ENCODE measurements around the gene RHOF.
"Not testable (repeated sequence)": the region's sequence is repeated elsewhere in the genome, so short reads cannot be mapped to it uniquely, and the experiment has no call there.

Gene RHOF

DNA sequence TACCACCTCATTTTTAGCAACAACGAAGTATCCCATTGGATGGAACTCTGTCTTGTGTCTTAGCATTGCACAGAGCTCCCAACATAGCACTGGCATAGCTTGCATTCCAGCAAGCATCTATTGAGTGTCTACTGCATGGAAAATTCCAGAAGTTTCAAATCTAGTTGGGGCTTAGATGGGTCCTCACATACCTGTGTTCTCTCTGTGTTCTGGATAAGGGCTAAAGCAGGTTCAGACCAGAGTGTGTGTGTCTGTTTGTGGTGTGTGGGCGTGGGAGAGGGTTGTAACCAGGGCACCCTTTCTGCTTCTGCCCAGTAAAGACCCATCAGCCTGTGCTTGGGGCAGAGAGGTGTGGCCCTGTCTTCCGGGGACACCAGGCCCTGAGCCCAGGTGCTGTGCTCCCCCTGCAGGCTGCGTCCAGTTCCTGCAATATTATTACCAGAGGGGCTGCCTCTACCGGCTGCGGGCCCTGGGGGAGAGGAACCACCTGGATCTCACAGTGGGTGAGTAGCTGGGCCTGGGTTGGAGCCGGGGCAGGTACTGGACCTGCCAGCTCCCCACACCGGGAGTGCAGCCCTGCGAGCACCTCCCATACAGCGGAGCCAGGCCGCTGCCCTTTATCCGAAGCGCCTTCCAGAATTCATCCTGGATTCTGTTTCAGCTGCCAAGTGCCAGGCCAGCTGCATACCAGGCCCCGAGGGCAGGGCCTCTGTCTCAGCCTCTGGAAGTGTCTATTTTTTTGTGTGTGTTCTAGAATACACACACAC is 20.3 kb downstream of the RHOF start:
- DNase-seq (ENCODE audit: low read depth), result peak; percentile 68

DNA sequence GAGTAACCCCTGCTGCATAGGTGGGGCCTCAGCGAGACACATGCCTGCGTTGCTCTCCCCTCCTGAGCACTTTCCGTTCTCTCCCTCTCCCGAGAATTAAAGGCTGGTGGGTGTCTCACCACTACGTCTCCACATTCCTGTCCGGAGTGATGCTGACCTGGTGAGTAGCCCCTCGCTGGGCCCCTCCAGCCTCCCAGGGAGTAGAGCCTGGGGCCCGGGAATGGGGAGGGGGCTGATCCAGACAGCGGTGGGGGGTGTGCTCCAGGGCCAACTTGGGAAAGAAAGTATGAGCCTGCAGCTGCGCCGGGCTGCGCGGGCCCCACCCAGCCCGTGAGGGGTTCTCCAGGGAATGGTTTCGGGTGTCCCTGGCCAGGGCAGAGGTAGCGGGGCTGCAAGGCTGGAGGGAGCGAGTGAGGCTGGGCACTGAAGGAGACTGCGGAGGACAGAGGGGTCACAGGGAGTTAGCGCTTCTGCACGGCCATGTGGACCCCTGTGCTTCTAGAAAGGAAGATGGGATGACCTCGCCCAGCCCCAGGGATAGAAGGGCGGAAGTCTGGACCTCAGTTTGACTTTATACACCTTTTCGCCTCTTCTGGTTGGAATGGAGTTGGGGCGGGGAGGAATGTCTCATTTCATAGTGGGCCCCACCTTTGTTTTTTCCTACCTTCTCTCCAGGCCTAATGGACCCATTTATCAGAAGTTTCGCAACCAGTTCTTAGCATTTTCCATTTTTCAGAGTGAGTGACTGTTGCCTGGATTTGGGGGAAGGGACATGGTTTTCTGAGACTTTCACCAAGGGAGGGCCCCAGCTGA is 22.5 kb downstream of the RHOF start:
- no peak for DNase-seq (ENCODE audit: low read depth)

DNA sequence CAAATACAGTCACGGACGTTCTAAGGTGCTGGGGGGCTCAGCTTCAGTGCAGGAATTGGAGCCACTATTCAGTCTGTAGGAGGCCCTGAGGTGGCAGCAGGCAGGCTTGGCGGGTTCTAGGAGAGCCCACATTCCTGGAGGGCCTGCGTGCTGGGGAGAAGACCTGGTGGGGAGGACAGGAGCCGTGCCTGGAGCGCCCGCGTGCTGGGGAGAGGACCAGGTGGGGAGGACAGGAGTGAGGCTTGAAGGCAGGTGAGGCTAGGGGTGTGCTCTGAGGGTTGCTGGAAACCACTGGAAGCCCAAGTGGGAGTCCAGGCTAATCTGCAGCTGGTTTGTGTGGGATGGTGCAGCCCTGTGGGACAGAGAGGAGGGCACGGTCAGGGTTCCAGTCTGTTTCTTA is 23.1 kb downstream of the RHOF start:
- DNase-seq (ENCODE audit: low read depth), result no peak

- DNase-seq (ENCODE audit: low read depth), result no peak
These were observed 23.6 kb downstream of the RHOF start for GRCh38 chr12:121769831-121770301.

- no peak for DNase-seq (ENCODE audit: low read depth)
These were observed 24.1 kb downstream of the RHOF start for GRCh38 chr12:121769297-121769830.

DNA sequence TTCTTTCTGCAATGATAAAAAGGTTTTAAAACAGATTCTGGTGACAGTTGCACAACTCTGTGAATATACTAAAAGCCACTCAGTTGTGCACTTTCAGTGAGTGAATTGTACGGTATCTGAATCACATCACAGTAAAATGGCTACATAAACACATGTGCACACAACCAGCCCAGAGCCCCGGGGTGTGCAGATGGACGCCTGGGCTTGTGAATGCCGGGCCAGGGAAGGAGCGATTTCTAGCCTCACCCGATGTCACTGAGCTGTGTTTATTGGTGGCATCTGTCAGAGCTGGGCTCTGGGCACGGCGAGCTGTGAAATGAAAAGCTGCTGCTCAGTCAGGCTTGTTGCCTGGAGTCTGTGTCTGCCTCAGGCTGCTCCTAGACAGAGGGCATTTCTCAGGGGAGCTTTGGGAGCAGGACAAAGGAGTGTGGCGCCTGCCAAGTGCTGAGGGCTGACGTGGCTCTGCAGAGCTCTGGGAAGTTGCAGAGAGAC is 25.9 kb downstream of the RHOF start:
- DNase-seq (ENCODE audit: low read depth), result no peak

- no peak for DNase-seq (ENCODE audit: low read depth)
These were observed 27.0 kb downstream of the RHOF start for GRCh38 chr12:121766290-121767039.

DNA sequence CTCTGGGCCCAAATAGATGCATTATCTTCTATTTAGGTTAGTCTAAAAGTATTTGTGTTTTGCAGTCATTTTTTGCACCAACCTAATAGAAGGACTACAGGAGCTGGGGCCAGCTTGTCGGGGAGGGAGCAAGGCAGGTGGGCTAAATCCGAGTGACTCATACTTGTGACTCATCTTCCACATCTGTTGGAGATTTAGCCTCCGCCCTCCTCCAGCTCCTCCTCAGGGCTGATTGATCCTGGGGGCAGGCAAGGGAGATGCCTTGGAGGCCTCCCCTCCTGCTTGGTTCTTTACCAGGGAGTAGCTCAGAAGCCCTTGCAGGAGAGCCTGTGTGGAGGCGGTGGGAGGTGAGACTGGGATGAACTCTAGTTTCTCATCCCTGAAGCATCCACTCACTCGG is 27.9 kb downstream of the RHOF start:
- DNase-seq (ENCODE audit: low read depth), result no peak

DNA sequence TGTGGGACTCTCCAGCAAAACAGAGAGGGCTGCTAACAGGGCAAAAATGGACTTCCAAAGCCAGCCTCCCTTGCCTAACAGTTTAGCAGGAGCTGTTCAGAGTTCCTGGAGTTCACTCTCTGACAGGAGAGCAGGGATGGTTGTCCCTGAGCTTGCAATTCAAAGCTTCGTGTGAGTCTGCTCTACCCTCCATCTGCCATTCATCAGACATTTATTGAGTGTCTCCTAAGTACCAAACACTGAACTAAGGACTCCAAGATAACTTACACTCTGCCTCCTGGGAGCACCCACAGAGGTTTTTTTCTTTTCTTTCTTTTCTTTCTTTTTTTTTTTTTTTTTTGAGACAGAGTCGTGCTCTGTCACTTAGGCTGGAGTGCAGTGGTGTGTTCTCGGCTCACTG is 28.7 kb downstream of the RHOF start:
- no peak for DNase-seq (ENCODE audit: low read depth)

- no peak for DNase-seq (ENCODE audit: low read depth)
These were observed 31.2 kb downstream of the RHOF start for GRCh38 chr12:121762269-121762668.

GRCh38 chr12:121758536-121758935 is 35.0 kb downstream of the RHOF start:
- DNase-seq (ENCODE audit: low read depth), result not testable (repeated sequence)

GRCh38 chr12:121755591-121755990 is 37.9 kb downstream of the RHOF start:
- no peak for DNase-seq (ENCODE audit: low read depth)

DNA sequence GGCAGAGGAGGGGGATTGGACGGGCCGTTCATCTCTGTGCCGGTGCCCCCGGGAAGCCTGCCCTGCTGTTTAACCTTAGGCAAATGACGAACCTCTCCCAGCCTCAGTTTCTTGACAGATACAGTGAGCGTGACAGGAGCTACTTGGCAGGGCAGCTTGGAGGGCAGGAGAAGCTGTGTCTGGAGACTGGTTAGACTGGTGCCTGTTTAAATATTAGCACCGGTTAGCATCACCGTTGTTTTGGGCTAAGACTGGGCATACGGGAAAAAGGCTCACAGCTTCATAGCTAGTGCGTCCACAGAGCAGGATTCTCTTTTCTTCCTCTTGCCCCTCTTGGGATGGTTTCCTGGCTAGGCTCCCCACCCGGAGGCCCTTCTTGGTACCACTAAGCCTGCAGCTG is 38.7 kb downstream of the RHOF start:
- no peak for DNase-seq (ENCODE audit: low read depth)

- no peak for DNase-seq (ENCODE audit: low read depth)
These were observed 39.6 kb downstream of the RHOF start for GRCh38 chr12:121753844-121754264.

DNA sequence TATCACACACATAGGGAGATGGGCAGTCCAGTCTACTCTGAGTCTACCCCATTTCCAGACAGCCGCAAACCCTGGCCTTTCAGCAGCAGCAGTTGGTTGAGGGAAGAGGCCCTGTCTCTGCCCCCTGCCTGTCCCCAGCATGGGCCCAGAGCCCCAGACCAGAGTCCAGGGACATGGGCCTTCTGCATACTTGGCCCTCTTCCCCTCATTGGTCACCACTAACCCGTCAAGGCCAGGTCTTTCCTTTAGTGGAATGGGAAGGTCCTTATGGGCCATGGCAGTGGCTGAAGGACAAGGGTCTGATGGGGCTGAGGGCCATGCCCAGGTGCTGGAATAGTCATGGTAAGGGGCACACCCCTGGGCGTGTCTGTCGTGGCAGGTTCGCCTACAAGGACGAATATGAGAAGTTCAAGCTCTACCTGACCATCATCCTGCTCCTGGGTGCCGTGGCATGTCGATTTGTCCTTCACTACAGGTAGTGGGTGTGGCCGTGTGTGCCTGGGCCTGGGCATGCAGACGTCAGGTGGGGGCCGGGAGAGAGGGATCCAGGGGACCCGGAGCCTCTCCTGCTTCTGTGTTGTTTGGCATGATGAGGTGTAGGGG is 41.6 kb downstream of the RHOF start:
- DNase-seq (ENCODE audit: low read depth), result no peak

DNA sequence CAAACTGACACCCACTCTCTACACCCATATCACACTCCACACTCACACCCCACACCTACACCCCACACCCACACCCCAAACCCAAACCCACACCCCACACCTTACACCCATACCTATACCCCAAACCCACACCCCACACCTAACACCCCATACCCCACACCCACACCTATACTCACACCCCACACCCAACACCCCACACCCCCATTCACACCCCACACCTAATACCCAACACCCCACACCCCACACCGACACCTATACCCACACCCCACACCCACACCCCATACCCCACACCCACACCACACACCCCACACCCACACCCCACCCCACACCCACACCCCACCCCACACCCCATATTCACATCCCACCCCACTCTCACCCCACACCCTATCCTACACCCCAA is 42.5 kb downstream of the RHOF start:
- DNase-seq (ENCODE audit: low read depth), result no peak

DNA sequence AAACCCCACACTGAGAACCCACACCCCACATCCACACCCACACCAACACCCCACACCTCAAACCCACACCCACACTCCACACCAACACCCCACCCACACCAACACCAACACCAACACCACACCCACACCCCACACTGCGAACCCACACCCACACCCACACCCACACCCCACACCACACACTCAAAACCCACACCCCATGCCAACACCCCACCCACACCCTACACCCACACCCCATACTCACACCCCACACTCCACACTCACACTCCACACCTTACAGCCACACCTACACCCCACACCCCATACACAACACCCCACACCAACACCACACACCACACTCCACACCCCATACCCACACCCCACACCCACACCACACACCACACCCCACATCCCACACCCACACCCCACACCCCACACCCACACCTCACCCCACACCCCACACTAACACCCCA is 43.0 kb downstream of the RHOF start:
- DNase-seq (ENCODE audit: low read depth), result no peak

- DNase-seq (ENCODE audit: low read depth), result no peak
These were observed 44.2 kb downstream of the RHOF start for GRCh38 chr12:121749267-121749666.

DNA sequence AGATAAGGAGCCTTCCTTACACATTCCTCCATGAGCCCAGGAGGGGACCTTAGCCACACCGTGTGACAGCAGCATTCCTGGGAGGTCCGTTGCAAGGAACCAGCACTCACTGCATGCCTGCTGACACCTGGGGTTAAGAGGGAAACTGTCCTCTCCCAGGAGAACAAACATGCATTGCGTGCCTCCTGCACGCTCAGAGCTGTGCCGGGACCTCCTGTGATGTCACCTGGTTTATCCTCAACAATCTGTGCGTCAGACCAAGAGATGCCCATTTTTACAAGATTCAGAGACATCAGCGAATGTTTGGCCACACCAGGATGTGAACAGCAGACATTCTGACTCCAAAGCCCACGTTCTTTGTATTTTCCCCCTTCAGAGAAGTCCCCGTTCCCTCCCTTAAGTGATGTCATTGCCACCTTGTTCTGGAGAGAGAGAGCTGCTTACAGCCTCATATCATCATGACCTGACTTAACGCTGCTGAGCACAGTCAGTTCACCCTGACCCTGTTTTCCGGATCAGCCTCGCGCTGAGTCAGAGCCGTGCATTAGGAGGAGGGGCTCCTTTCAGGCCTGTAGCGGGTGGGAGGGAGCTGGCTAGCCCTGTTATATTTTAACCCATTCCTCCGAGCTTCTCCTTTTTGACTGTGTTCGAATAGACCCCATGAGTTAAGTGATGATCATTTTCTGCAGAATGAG is 44.8 kb downstream of the RHOF start:
- no peak for DNase-seq (ENCODE audit: low read depth)

DNA sequence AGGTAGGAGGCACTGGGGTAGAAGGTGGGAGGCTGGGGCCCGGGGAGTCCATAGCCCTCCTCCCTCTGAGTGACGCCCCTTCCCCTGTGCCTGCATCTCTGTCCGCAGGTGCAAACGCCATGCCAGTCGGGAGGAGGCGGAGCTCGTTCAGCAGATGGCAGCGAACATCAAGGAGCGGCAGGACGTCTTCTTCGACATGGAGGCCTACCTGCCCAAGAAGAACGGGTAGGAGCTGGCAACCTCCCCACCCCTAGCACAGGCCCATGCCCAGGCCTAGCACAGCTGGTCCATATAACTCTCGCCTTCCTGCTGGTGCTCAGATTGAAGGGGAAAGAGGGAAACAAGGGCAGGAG is 45.3 kb downstream of the RHOF start:
- DNase-seq (ENCODE audit: low read depth), result no peak

- DNase-seq (ENCODE audit: low read depth), result not testable (repeated sequence)
These were observed 47.9 kb downstream of the RHOF start for GRCh38 chr12:121745545-121745944.

Measured in activated T-cell treated with anti-CD3 and anti-CD28 coated beads for 48 hours (primary cell).